ENCODE data around the gene PTPRE. TPM values are rescaled to one million over a fixed set of nuclear protein-coding genes. Genes with fewer than 3 reads are reported as not detected.

The PTPRE gene
- total RNA-seq, 1 experiment from 2014 or later, result 0.70 TPM

DNA sequence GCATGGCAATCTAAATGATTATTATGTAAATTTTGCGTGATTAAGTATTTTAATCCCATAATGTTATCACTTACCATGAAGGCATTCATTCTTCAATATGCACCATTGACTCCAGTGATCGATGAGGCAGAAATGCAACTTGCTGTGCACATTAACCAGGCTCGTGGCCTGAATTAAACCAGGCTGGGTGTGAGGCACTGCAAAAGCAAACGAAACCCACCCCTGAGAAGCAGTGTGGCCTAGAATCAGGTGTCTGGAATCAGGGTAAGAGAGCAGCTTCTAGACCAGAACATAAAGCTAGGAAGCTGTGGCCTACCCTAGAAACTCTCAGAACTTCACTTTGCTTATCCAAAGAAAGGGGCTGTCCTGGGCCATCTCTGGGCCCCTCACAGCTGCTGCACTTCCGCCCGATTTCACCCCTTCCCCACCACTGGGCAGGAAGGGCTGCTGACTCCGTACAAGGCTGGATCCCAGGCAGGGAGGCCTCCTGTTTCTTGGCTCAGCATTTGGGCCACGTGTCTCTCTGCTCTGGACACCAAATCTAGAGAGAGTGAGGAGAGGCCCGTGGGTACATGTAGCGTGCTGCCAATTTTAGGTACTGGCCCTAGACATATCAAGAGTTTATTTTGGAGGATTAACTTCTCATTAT lies 4.4 kb downstream of the PTPRE start:
- Histone ChIP-seq H4K20me1 (ENCODE audit: control insufficient read depth, insufficient read depth, insufficient read length) (no peaks in the 10 kb centered on the region), H4K8ac (replicated peaks; ENCODE audit: insufficient read length, low read depth, low read length) (no peak overlapping the region), H2BK120ac (ENCODE audit: low read depth, low read length, poor library complexity, severe bottlenecking) (no peak overlapping the region), H3K27me3 (ENCODE audit: insufficient read depth, low read length) (no peaks in the 10 kb centered on the region; the same call in 1 of the 2 replicates), H2BK5ac (ENCODE audit: insufficient read length, low read length) (no peak overlapping the region), H3K4ac (ENCODE audit: low read depth, low read length) (no peak overlapping the region), H3K9ac (ENCODE audit: extremely low read depth, insufficient read length, low read length) (no peak overlapping the region), H4K5ac (ENCODE audit: insufficient read length, low read depth, low read length) (no peak overlapping the region), H3T11ph (ENCODE audit: low read length) (no peak overlapping the region), H2AFZ (ENCODE audit: low read length) (no peak overlapping the region), H3K4me1 (ENCODE audit: insufficient read depth, low read length) (no peaks in the 10 kb centered on the region), H3K4me2 (ENCODE audit: insufficient read depth, insufficient read length, low read length) (no peak overlapping the region), H3K56ac (ENCODE audit: insufficient read length, low read depth, low read length) (no peak overlapping the region), H3K79me2 (ENCODE audit: insufficient read depth, low read length) (no peaks in the 10 kb centered on the region), H3K23me2 (ENCODE audit: insufficient read length, low read depth, low read length, poor library complexity, severe bottlenecking) (no peaks in the 10 kb centered on the region), H3K14ac (ENCODE audit: insufficient read depth, low read length) (no peak overlapping the region; the same call in 1 of the 2 replicates), H2BK20ac (ENCODE audit: low read depth, low read length, poor library complexity, severe bottlenecking) (no peak overlapping the region), H3K27ac (ENCODE audit: insufficient read length, low read depth, low read length) (no peak overlapping the region), H3K23ac (ENCODE audit: insufficient read length, low read depth, low read length) (no peak overlapping the region), H2AK5ac (ENCODE audit: insufficient read length, low read length) (no peak overlapping the region), H2BK15ac (ENCODE audit: low read depth, low read length) (no peak overlapping the region), H3K18ac (ENCODE audit: insufficient read length, low read depth, low read length) (no peak overlapping the region), H3K9me3 (ENCODE audit: control insufficient read depth, low read depth, low read length) (no peaks in the 10 kb centered on the region), H3K79me1 (ENCODE audit: insufficient read depth, low read depth, low read length, poor library complexity, severe bottlenecking) (no peaks in the 10 kb centered on the region), H2BK12ac (ENCODE audit: insufficient read length, low read depth, low read length) (no peak overlapping the region), H4K91ac (ENCODE audit: insufficient read length, low read depth, low read length) (no peak overlapping the region)
- TF ChIP-seq, protein P1, sequence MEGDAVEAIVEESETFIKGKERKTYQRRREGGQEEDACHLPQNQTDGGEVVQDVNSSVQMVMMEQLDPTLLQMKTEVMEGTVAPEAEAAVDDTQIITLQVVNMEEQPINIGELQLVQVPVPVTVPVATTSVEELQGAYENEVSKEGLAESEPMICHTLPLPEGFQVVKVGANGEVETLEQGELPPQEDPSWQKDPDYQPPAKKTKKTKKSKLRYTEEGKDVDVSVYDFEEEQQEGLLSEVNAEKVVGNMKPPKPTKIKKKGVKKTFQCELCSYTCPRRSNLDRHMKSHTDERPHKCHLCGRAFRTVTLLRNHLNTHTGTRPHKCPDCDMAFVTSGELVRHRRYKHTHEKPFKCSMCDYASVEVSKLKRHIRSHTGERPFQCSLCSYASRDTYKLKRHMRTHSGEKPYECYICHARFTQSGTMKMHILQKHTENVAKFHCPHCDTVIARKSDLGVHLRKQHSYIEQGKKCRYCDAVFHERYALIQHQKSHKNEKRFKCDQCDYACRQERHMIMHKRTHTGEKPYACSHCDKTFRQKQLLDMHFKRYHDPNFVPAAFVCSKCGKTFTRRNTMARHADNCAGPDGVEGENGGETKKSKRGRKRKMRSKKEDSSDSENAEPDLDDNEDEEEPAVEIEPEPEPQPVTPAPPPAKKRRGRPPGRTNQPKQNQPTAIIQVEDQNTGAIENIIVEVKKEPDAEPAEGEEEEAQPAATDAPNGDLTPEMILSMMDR (conservative IDR thresholded peaks at IDR 0.05), result no peak
- H3K27ac Mint-ChIP-seq, result no peak overlapping the region
- H3K27me3 Mint-ChIP-seq (ENCODE audit: low read depth), result peaks cover 30% of the 10 kb centered on the region
- no peaks in the 10 kb centered on the region for H3K36me3 Mint-ChIP-seq (ENCODE audit: insufficient read depth in 1 of 3, low read depth in 3 of 3)
- no peaks in the 10 kb centered on the region for H3K9me3 Mint-ChIP-seq
- no peak overlapping the region for H3K4me3 Mint-ChIP-seq
- peaks cover 2 to 4% of the 10 kb centered on the region in 2 experiments; a peak in 2 of 4 replicates for H3K4me1 Mint-ChIP-seq
- WGBS (ENCODE audit: extremely low coverage, insufficient read length, low lambda C conversion rate), result no CpG with 5 or more reads among the region's 10 CpGs
- DNase-seq, result no peak

All from H9 (cell line).